ENCODE data around the gene CST6.

CST6 gene, protein sequence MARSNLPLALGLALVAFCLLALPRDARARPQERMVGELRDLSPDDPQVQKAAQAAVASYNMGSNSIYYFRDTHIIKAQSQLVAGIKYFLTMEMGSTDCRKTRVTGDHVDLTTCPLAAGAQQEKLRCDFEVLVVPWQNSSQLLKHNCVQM

DNA sequence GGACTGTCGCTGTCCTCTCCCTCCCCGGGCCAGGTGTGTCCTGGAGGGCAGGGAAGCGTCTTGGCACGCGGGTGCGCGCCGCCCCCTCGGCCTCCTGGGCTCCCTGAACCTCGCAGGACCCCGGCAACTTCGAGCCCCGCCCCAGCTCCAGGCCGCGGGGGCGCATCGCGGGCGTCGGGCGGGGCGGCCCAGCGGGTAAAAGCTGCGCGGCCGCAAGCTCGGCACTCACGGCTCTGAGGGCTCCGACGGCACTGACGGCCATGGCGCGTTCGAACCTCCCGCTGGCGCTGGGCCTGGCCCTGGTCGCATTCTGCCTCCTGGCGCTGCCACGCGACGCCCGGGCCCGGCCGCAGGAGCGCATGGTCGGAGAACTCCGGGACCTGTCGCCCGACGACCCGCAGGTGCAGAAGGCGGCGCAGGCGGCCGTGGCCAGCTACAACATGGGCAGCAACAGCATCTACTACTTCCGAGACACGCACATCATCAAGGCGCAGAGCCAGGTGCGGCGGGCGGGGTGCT, at the start of gene CST6:
Gene CST6, plus strand, starts transcription at position 224 of the 519 bp plus-strand sequence. Its CDS starts 37 bp downstream, at position 261.
- DNase-seq (ENCODE audit: low spot score): no peak

DNA sequence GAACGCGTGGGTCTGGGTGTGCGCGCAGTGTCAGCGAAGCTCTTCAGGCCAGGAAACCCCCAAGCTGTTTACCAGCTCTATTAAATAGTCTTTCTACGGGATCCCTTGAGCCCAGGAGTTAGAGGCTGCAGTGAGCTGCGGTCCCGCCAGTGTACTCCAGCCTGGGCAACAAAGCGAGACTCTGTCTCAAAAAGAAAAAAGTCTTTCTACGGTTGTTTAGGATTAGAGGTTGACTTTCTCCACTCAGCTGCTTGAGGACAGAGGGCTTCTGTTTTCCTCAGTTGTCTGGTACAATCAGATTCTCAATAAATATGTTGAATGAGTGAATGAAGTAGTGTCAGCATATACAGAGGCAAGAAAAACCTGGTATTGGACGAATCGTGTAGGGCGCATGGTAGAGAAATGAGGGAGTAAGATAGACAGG, 49.7 kb upstream of the CST6 start:
- peak; percentile 15 for DNase-seq (ENCODE audit: low spot score)

DNA sequence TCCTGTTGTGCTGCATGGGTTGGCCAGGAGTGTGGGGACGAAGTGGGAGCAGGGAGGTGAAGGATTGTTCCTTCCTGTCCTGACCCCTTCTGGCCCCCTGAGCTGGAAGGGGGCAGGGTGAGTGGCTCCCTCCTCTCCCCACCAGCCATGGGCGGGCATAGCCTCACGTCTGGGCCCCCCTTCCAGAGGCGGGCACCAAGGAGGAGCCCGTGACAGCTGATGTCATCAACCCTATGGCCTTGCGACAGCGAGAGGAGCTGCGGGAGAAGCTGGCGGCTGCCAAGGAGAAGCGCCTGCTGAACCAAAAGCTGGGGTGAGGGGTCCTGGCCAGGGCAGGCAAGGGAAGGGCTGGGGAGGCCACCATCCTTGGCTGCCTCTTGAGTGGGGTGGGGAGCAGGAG, 46.9 kb upstream of the CST6 start:
- DNase-seq (ENCODE audit: low spot score): no peak

DNA sequence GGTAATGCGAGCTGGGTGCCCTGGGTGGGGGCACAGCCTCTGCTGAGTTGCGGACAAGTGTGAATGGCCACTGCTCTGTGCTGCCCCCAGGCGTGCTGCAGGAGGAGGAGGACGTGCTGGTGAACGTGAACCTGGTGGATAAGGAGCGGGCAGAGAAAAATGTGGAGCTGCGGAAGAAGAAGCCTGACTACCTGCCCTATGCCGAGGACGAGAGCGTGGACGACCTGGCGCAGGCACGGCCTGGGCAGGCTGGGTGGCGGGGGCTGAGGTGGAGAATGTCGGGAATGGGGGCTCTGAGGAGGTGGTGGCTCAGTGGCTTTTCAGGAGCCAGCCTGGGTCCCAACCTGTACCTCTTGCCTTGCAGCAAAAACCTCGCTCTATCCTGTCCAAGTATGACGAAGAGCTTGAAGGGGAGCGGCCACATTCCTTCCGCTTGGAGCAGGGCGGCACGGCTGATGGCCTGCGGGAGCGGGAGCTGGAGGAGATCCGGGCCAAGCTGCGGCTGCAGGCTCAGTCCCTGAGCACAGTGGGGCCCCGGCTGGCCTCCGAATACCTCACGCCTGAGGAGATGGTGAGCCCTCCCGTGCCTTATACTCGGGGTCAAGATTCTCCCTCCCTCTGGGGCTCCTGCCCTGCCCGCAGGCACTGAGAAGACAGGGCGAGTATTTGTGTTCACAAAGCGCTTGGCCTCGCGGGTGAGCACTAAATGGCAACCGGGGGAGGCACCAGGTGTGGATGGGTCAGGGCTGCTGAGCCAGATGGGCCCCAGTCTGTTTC, 45.6 kb upstream of the CST6 start:
- DNase-seq (ENCODE audit: low spot score): no peak

DNA sequence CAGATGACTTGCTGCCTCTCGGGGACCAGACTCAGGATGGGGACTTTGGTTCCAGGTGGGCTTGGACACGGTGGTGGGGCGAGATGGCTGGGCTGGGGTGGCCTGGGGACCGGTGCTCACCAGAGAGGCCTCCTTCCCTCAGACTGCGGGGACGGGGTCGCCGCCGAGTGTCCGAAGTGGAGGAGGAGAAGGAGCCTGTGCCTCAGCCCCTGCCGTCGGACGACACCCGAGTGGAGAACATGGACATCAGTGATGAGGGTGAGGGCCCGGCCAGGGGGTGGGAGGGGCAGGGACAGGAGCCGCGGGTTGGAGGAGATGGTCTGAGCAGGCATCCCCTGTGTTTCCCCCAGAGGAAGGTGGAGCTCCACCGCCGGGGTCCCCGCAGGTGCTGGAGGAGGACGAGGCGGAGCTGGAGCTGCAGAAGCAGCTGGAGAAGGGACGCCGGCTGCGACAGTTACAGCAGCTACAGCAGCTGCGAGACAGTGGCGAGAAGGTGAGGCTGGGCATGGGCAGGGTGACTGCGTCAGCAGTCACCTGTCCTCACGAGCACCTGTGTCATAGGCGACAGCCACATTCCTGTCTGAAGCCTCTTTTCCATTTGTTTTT, 44.4 kb upstream of the CST6 start:
- DNase-seq (ENCODE audit: low spot score): no peak

DNA sequence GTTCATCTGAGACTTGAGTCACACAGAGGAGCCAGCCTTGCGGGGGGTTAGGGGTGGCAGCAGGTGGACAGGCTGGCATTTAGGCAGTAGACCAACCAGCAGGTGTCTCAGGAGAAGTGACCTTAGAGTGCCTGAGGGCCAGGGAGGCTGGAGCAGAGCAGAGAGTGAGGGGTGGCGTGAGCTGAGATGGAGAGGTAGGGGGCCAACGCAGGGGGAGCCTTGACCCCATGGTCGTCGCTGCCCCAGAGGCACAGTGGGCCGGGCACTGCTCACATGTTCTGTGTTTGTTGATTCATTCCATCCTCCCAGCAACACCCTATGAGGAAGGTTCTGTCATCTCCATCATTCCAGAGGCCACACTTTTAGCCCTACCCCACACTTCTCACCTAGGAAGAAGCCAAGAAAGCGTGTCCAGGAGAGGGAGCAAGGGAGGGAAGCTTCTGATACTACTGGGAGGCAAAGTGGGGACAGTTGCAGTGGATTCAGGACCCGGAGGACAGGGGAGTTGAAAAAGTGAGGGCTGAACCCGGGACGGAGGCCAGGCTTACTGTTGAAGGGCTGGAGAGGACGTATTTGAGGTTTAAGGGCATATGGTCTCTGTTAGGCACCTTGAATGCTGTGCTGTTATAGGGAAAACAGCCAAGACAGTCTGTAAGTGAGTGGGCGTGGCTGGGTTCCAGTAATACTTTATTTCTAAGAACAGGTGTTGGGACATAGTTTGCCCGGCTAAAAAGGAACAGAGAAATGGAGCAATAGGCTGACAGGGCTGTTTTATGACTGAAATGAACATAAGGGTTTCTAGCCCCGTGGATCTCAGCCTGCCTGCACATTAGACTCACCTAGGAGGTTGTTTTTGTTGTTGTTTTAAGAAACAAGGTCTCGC, 43.0 kb upstream of the CST6 start:
- no peak for DNase-seq (ENCODE audit: low spot score)

DNA sequence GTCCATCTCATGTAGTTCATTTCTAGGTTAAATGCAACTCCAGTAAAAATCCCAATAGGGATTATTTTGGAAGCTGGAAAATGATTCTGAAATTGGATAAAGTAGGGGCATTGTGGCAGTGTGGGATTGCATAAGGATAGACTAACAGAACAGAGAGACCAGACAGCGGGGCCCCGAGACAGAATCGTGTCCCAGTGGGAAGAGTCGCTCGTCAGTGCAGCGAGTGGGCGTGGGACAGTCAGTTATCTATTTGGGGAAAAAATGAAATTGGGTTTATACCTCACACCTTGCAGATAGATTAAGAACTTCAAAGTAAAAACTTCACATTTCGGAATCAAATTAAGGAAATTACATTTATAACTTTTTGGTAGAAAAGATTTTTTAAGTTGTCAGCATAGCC, 39.7 kb upstream of the CST6 start:
- no peak for DNase-seq (ENCODE audit: low spot score)

DNA sequence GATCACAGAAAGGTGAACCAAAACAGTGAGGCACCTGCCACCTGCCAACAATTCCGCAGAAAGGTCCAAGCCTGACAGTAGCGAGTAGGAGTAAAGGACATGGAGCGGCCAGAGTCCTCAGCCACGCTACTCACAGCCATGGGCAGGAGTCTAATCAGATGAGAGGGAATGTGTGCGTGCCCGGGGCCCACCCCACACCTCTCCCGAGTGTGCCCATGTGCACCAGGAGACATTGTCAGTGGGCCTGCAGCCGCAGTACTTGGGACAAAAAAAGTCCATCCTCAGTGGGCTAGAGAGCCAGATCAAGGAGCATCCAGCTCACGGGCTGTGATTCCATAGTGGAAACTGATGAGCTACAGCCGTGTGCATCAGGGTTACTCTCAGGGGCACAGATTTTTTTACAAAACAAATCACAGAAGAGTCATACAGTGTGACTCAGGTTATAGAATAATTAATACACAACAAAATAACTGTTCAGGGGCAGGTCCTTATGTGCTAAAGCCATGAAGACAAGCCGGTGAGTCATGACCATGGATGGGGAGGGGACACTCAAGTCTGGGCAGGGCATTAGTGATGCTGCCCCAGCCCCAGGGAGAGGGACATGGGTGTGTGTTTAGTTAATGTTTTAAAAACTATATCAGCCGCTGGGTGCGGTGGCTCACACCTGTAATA, 38.2 kb upstream of the CST6 start:
- DNase-seq (ENCODE audit: low spot score): no peak

DNA sequence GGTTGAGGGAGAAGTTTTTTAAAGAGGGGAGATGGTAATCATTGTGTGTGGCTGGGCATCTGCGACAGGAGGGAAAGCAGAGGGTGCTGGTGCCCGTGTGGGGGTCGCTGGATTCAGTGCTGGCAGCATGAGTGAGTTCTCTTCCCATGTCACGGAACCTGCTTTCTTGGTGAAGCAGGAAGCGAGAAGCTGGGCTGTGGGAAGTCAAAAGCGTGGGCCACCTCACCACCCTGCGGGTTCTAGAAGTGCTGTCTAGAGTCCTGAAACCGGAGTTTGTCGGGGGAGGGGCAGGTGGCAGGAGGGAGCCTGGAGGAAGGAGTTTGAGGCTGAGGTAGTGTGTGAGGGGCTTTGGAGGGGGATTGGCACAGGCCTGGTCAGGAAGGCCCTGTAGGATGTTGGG, 36.0 kb upstream of the CST6 start:
- no peak for DNase-seq (ENCODE audit: low spot score)

DNA sequence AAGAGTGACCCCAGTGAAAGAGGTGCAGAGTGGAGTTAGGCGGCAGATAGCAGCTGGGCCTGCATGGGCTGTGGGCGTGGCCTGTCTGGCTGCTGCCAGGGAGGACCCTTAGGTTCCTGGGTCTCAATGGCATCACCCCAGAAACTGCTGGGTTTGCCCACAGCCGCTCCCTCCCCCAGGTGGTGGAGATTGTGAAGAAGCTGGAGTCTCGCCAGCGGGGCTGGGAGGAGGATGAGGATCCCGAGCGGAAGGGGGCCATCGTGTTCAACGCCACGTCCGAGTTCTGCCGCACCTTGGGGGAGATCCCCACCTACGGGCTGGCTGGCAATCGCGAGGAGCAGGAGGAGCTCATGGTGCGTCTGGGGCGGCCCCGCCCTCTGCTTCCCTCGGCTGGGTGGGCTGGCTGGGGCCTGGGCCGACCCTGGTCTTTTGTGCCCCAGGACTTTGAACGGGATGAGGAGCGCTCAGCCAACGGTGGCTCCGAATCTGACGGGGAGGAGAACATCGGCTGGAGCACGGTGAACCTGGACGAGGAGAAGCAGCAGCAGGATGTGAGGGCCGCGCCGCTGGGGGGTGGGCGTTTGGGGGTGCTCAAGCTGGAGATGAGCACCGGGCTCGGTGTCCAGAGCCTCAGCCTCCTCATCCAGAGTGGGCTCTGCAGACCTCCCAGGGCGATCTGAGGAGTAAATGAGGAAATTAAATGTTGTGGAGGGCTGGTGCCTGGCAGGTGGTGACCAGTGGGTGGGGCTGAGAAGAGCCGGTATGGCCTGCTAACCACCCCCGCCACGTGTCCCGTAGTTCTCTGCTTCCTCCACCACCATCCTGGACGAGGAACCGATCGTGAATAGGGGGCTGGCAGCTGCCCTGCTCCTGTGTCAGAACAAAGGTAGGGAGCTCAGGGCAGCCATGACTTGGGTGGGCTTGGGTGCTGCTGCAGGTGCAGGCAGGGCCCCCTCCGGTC, 35.3 kb upstream of the CST6 start:
- DNase-seq (ENCODE audit: low spot score): no peak

DNA sequence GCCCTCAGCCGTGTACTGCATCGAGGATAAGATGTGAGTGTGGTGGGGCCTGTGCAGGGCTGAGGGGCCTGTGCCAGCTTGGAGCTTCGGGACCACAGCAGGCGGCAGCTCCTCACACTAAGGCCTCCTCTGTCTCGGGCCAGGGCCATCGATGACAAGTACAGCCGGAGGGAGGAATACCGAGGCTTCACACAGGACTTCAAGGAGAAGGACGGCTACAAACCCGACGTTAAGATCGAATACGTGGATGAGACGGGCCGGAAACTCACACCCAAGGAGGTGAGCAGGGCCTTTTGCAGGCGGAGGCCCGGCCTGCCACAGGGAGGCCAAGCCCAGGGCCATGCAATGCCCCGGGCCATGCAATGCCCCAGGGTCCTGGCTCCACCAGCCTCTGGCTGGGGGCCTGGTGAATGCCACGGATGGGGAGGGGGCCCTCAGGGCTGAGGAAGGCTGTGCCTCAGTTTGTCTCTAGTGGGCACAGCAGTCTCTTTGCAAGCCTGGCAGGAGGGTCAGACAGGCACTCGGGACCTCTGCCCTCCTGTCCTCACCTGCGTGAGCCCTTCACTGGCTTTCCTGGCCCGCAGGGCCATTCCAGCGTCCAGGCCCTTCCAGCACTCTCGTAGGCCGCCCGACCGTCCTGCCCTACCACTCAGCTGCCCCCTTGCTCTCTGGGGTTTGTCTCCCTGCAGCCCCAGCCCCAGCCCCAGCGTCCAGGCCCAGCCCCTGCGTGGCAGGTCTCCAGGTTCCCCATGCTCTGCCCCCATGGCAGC, 34.0 kb upstream of the CST6 start:
- DNase-seq (ENCODE audit: low spot score): no peak

DNA sequence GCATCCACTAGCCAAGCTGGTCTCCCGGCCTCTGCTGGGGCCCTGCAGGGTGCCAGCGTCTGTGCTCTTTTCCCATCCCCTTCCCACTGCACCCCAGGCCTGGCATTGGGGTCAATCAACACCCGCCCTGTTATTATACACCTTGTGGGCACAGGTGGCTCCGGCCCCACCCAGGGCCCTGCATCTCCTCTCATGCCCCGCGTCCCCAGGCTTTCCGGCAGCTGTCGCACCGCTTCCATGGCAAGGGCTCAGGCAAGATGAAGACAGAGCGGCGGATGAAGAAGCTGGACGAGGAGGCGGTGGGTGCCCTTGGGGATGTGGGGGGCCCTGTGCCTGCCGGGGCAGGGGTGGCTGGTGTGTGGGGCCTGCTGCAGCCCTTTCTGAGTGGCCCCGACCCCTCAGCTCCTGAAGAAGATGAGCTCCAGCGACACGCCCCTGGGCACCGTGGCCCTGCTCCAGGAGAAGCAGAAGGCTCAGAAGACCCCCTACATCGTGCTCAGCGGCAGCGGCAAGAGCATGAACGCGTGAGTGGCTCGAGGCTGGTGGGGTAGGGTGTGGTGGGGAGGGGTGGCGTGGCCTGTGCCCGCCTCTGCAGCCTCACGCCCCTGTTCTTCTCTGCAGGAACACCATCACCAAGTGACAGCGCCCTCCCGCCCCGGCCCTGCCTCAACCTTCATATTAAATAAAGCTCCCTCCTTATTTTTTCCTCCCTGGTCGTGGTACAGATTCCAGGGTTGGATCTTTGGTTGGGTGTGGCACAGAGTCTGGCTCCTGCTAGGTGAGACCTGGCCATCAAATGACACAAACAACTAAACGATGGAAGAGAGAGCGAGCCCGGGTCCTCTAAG, 33.2 kb upstream of the CST6 start:
- no peak for DNase-seq (ENCODE audit: low spot score)

DNA sequence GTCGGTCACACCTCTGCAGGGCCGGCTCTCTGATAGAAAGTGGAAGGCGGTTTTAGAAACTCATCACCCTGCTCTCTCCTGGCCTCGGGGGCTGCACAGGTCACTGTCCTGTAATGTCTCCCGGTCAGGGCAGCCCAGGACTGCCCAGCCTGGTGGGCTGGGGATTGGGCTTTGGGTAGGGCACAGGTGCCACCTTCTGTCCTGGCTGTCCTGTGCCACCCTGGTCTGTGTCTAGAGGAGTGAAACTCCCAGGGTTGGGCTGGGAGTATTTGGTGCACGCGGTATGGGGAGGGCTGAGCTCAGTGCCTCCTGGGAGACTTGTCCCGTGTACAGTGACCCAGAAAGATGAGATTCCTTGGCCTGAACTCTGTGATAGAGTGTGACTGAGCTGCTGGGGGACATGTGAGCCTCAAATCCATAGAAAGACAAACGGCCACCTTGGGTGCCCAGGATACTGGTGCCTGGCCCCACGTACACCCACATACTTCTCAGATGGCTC, 32.5 kb upstream of the CST6 start:
- no peak for DNase-seq (ENCODE audit: low spot score)

DNA sequence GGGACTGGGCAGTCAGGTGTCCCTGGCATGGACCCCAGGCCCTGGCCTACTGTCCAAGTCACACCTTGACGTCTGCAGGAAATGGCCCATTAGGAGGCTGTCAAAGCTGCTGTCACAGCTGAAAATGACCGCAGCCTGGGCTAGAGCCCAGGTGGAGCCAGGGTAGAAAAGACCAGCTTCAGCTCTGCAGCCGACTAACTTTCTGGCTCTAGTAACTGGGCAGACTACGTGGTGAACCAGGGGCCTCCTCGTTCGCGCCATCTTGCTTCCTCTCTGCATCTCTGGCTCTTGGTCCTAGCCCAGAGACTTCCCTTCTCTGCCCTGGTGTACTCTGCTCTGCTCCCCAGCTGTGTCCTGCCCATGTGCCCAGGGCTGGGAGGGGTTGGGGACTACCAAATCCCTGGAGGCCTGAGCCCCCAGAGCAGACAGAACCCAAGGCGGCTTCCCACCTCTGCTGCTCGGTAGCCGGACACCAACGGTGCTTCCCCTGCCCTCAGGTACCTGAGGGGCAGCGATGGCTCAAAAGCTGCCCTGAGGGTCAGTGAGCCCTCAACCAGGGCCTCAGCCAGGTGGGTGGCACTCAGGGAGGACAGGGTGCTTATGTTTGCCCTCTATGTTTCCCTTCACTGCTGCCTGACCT, 30.6 kb upstream of the CST6 start:
- DNase-seq (ENCODE audit: low spot score): no peak

DNA sequence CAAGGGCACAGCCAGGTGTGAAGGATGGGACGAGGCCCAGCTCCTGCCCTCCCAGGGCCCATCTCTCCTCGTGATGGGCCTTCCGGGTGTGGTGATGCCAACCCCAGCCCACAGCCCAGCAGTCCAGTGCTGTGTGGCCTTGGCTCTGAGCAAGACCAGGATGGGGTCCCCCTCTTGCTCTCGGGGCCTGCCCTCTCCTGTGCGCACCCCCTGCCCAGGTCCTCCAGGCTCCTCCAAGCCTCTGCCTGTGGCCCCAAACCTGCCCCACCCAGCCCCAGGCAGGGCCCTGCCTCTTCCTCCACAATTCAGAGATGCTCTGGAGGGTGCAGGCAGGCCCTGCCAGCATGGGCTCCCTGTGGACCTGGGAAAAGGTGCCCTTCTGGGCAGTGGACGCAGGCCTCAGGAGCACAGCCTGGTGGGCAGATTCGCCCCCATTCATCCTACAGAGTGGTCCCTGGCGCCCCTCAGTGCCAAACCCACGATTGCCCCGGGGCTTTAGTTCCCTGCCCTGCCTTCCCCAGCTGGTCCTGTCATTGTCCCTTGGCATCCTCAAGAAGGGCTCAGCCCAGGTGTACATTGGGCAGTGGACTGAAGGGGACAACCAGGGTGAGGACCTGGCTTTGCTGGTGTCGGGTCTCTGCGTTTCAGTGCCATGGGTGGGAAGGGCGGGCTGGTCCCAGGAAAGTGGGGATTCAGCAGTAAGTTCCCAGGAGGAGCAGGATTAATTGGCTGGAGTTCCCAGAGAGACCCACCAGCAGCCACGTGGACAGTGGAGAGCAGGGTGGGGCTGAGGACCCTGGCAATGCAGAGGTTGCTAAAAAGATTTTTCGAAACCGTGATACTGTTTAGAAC, 29.6 kb upstream of the CST6 start:
- DNase-seq (ENCODE audit: low spot score): no peak

DNA sequence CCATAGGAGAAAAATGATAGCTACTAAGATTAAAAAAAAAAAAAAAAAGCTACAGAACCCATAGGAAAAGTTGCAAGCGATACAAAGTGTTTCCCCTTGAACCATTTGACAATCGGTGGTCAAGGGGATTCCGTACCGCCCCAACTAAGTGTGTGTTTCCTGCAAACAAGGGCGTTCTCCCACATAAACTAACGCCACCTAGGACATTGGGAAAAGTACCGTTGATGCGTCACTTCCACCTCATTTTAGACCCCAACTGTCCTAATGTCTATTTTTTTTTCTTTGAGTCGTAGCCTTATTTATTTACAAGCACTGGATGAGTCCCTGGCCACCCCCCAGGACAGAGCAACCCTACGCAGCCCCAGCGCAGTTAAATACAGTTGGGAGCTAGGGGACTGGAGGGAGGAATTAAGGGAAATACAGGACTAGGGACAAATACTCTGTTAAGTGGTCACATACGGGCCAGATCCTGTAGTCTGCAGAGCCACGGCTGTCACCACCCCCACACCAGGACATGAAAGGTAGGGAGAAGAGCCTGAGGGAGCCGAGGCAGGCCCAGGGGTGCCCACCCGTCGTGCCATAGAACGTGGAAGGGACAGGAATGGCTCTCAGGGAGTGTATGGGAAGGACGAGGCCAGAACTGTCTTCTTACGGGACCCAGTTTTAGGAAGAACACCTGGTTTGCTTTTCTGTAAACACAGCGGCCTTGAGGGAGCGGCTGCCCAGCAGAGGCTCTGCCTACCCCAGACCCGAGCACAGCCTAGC, 28.8 kb upstream of the CST6 start:
- DNase-seq (ENCODE audit: low spot score): no peak
